GM19239 (cell line): ENCODE measurements around the gene LAMA2.

Source experiments
- DNase-seq: peaks from one replicate; pipeline ENCODE4 v3.0.0; 2011; ENCODE audit warnings: low spot score; ENCODE audit not compliant: insufficient read length
- FAIRE-seq: peaks from 2 replicates; lab custom pipeline; 2011; peaks lifted over from hg19 to GRCh38; lab: Jason Lieb, UNC

Gene LAMA2

DNA sequence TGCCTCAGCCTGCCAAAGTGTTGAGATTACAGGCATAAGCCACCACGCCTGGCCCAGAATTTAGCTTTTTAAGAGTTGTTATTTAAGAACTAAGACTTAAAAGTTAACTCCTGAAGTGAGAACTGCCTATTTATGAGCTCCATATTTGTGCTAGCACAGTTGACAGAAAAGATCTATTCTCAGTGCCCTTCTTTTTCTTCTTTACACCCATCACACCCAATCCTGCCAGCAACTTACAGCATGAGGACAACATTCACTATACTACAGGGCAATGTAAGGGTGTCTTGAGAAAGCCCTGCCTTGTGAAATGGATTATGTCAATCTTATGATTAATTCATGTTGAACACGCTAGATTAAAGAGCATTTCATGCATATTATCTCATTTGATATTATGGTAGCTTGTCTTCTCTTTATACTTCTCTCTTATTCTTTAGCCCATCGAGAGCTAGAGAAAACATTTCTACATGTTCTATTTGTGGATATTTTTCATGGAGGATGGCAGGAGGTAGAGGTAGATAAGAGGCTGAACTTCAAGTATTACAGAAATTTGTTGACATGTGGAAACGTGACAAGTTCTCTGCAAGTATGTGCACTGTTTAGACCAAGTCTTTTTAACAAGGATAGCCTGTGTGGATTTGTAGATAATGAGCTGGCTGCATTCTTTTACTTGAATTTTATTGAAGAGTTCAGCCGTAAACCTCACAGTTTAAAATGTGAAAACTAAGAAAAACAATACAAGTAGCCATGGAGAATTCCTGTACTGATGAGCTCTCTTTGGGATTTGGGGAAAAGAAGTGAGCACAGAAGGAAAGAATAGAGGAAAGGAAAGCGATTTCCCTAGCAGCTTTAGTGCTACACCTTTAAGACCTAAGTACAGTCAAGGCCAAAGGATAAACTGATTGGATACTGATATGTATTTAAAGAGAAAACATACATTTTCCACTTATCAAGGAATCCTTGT is 614.8 kb downstream of the LAMA2 start:
- no peak for FAIRE-seq
- DNase-seq, result no peak

DNA sequence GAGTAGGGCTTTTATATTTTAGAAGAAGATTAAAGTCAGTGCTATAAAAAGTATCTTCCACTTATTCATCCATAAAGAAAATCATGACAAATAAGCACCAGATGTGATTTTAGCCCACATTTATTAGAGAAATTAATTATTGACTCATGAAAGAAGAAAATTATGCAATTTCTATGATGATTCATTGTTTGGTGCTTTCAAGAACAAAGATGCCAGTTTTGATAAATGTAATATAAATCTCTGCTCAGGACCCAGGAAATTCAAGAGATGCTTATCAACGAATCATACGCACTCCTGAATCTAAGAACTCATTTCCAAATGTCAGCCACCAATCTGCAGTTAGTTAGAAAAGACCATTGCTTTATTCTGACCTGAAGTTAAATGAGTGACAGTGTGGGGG is 615.6 kb downstream of the LAMA2 start:
- no peak for DNase-seq
- no peak for FAIRE-seq

DNA sequence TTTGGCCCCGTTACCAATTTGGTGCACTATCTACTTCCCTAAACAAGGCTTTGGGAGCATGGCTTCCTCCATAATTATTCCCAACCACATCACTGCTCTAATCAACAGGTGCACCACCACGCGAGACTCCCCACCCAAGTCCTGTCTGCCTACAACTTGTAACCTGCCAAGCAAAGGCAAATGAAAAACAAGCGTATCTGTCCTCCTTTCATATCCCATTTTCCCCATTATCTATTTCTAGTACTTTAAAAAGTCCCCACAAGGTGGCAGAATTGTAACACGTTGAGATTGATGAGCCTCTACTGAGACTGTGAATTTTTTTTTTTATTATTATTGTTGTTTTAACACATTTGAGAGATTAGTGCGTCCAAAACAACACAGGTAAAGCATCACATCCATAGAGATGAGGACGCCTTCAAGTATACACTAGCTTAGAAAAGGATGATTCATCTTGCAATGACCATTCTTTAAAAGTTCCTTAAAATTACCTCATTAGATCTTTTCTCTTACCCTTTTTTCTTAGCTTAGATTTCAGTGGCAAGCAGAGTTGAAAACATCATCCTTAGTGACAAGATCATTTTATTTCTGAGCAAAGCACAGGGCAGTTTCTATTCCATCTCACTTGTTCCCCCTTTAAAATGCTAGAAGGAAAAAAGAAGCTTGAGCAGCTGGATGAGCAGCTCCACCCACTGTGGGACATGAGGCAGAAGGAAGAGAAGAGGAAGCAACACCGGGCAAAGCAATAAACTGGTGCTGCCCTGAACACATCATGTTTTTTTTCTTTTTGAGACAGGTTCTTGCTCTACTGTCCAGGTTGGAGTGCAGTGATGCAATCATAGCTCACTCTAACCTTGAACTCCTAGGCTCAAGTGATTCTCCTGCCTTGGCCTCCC is 616.3 kb downstream of the LAMA2 start:
- FAIRE-seq (peak; percentile 74), DNase-seq (no peak)

DNA sequence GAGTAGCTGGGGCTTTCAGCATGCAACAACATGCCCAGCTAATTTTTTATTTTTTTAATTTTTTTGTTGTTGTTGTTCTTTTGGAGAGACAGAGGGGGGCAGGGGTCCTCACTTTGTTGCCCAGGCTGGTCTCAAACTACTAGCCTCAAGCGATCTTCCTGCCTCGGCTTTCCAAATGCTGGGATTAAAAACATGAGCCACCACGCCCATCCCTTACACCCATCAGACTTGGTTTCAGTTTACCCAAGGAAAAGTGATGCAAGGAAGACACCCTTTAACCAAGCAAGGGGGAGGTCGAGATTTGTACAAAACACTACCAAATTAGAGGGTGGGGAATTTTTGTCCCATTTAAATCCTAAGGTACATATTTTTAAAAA is 616.9 kb downstream of the LAMA2 start:
- no peak for FAIRE-seq
- no peak for DNase-seq

DNA sequence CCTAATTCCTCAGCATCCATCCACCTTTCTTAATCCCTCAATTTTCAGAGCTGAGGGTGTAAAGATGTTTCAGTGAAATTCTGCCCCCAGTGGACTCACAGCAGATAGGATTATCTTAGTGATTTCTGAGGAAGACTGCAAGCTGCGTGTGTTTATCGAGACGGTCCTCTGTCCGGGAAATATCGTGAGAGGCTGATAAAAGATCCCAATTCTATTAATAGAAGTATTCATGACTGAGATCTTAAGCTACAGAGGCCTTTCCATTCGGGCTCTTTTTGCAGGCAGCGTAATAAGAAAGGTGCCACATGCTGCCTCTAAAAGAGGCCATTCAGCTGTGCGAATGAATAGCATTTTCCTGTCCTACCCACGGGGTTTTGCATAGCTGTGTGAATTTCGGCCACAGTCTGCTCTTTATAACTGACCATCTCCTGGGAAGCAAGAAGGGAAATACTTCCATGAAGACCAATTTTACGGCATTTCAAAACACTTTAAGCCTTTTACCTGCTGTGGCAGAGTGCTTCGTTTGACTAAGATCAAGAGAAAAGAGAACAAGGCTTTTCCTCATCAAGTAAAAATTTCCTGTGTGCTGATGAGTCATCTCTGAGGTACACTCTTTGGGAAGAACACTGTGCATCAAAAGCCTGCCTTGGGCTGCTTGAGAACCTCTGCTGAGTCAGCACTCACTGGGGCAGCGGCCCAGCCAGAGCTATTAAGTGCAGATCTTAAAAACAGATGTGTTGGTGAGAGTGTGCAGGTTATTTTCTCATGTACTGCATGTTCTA is 618.2 kb downstream of the LAMA2 start:
- peak; percentile 11 for FAIRE-seq

DNA sequence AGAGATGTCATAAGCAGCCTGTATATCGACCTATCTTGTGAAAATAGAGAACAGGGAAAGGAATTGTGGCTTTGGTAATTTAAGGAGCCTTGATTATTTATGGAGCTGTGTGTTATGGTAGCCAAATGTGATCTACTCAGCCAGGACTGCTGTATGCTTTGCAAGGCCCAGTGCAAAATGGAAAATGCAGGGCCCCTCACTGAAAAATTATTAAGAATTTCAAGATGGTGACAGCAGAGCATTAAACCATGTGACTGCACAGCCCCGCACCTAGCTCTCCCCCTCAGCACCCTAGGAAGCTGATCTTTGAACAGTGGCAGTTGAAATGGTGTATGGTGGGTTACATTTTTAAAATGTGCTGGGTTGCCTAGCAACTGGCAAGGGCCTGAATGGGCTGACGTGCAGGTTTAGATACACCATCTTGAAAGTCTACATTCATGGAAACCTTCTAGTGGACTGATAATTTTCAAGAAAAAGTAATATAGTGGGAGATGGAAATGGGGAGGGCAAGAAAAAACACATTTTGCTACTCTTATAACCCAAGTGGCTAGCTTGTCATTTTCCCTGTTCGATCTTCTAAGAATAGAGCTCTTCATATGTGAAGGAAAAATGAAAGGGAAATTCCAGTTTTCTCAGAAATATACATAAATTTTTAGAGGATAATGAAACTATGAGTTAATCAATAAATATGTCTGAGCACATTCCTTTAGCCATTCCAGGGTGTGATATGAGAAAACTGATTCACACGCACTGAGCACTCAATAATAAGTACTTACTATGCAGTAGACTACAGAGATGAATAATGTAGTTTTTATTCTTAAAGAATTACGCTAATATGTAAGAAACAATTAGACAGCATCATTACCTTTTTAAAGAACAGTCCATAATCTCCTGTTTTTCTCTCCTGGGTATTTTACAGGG is 619.1 kb downstream of the LAMA2 start:
- DNase-seq (no peak), FAIRE-seq (no peak)

More for the DNA sequence above, 618.2 kb downstream of the LAMA2 start:
- no peak for DNase-seq

DNA sequence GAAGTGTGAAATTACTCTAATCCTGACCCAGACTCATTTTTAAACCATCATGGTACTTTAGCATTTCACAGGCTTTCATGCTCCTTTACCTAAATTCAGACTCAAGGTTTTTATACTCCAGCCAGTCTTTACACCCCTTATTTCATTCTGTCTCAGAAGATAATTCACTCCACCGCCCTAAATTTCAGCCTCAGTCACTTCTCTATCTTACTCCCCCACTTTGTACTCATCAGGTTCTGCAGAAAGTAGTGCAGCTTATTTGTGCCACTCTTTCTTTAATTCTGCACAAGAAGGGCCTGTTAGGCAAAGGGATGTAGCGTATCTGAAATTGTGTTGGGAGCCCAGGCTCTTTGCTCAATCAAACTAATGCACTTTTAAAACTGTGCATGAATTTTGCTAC is 621.5 kb downstream of the LAMA2 start:
- no peak for DNase-seq
- FAIRE-seq, result no peak

DNA sequence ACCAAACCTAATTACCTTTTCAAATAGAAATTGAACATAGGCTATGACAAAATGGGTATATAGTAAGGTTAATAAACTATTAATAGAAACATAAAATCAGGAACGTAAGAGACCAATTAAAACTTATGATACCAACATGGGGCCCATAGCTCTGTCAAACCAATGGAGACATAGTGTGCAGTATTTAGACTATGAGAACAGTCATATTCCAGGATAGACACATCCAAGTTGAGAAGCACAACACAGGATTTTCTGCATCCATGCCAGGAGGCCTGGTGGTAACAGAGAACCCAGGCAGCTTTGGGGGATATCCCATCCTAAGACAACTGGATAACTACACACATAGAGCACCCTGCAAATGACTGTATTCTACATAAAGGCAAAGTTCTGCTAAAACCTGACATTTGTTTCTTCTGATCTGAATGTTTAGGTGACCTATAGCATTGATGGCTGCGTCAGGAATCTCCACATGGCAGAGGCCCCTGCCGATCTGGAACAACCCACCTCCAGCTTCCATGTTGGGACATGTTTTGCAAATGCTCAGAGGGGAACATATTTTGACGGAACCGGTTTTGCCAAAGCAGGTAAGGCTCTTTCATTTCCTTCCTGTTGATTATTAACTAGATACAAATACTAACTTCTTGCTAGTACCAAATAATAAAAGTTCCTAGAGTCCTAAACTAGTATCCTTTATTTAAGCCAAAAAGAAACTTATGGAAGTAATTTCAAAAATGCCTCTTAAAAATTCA is 624.3 kb downstream of the LAMA2 start:
- DNase-seq, result no peak
- FAIRE-seq, result no peak

DNA sequence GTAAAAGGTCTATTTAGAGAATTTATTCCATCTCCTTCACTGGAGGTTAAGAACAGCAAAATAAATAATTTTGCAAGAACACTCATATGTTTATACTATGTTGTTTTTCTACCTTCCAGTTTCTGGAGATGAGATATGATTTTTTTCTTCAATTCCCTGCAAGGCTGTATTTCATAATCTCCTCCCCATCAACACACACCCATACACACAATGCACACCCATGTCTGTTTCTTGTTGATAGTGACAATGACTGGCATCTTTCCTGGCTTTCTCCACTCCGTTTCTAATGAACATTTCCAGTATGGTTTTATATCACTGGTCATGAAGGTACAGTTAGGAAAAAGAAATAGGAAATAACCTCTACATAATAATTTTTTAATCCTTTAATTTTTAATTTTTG is 624.9 kb downstream of the LAMA2 start:
- no peak for FAIRE-seq
- DNase-seq, result no peak

DNA sequence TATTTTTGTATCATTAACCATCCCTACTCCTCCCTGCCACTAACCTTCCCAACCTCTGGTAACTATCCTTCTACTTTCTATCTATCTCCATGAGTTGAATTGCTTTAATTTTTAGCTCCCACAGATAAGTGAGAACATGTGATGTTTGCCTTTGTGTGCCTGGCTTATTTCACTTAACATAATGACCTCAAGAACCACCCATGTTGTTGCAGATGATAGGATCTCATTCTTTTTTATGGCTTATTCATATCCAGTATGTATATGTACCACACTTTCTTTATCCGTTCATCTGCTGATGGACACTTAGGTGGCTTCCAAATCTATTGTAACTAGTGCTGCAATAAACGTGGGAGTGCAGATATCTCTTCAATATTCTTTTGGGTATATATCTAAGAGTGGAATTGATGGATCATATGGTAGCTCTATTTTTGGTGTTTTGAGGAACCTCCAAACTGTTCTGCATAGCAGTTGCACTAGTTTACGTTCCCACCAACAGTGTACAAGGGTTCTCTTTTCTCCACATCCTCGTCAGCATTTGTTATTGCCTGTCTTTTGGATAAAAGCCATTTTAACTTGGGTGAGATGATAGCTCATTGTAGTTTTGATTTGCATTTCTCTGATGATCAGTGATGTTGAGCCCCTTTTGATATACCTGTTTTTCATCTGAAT is 625.7 kb downstream of the LAMA2 start:
- no peak for DNase-seq
- FAIRE-seq, result no peak

DNA sequence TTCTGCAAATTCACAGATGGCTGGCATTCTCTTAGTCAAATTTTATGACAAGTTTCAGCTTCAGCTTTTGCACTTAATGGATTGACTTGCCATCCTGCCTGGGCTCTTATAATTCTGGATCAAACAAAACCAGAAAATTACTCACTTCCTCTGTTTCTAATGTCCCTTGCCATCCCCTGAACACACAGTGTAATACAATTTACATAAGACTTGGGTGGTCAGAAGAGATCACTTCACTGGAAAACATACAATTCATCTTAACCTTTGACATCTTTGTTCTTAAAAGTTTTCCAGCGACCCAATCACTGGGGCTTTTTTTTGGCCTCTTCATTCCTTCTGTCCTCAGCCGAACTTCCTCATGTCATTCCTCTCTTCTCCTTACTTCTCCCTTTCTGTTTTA is 628.0 kb downstream of the LAMA2 start:
- FAIRE-seq, result no peak

DNA sequence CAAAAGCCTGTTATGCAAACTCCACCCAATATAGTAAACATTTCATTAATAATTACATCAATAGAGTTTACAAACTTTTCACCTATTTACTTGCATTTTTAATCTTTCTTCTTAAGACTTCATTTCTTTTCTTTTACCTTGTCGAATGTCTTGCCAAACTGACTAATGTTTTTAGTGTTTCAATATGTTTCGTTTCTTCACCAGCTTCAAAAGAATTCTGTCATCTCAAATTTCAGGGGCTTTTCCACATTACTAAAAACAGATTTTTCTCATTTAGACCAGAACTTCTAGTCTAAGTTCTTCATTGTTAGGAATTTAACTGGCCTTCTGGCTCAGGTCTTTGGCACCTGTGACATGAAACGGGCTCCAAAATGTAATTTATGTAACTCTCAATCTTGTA is 630.5 kb downstream of the LAMA2 start:
- DNase-seq, result no peak
- no peak for FAIRE-seq

More for the DNA sequence above, 628.0 kb downstream of the LAMA2 start:
- no peak for DNase-seq

DNA sequence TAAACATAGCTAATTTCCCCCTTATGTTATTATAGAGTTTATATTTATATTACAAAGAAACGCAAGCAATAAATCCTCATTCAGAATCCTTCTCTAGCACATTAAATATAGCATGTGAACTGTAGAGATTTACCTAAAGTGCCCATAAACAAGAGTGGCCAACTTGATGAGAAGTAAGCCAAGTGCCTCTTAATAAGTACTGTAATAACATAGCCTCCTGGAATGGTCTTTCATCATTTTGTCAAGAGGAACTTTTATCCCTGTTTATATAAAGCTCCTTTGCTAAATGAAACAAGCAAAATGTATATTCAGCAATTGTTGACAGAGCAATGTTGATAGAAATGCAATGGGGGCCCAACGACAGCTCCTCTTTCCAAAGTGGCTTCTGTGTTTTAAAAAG is 632.1 kb downstream of the LAMA2 start:
- DNase-seq, result no peak
- FAIRE-seq, result no peak

DNA sequence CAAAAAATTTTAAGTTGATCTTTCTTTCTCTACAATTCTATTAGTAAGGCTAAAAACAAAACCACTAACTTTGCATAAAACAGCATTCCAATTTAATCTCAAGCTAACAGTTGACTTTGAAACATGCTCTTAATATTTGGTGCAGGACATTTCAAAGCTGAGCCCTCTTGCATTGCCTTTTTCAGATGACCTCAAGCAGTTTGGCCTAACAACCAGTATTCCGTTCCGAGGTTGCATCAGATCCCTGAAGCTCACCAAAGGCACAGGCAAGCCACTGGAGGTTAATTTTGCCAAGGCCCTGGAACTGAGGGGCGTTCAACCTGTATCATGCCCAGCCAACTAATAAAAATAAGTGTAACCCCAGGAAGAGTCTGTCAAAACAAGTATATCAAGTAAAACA is 633.1 kb downstream of the LAMA2 start:
- DNase-seq (no peak), FAIRE-seq (no peak)

DNA sequence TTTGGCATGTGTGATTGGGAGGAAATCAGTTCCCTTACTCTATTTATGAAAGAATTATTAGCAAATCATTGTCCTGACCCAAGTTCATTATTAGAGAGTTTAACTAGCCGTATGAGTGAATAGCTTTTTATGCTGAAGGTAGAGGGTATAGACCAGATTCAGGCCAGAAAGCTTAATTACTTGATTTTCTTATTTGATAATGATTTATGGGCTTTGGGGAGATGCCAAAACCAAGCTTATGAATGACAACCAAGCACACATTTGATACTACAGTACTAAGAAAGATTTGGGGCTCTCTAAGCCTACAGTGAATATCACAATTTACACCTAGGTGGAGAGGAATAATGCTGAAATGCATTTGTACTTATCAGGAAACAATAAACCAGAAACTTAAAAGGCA is 633.8 kb downstream of the LAMA2 start:
- DNase-seq (no peak), FAIRE-seq (no peak)

DNA sequence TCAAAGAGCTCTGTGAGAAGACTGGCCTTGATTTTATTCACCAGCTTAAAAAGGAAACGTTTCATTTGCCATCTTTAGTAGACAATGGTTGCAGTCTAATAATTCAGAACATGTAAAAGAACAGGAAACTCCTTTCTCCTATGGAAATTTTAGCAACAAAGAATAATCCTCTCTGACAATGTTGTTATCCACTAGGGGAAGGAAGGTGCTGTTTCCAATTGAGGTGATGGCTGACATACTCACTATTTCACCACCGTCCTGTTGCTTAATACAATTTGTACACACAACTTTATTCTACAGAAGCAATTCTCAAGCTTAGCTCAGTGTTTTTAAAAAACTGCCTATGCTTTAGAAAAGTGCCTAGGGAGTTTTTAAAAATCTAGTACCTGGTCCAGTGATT is 634.4 kb downstream of the LAMA2 start:
- FAIRE-seq, result no peak
- no peak for DNase-seq

DNA sequence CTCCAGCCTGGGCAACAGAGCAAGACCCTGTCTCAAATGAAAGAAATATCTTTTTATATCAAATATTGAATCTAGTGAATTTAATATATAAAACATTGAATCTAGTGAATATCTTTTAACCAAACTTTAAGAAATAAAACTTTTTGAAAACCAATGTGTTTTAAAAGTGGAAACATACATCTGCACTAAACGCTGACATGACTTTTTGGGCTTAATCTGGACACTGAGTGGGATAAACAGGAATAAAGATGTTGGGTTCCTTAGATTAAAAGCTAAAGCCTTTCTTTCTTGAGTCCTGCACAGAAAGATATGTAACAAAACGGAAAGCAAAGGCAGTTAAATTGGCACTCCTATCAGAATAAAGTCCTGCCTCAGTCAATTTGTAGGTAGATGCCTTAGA is 636.8 kb downstream of the LAMA2 start:
- DNase-seq (no peak), FAIRE-seq (no peak)

DNA sequence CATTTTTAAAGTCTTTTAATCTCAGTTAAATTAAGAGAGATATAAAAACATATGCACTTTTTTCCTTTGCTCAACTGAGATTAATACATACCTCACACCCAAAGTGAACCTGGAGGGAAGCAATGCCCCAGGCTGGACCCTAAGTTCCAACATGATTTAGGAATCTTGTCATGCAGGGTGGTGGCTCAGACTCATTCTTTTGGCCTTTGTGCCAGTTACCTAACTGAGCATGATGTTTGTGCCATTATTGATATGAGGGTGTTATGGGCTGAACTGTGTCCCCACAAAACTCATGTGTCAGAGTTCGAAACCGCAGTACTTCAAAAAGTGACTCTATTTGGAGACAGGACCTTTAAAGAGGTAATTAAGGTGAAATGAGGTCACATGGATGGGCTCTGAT is 639.0 kb downstream of the LAMA2 start:
- DNase-seq (no peak), FAIRE-seq (no peak)
